GM18511 (cell line): ENCODE measurements around the gene SYPL1.

Experiments used
- ATAC-seq: cut with Tn5 transposase; IDR thresholded peaks from one replicate; pipeline ENCODE4 v1.9.1; 2021; ENCODE audit warnings: mild to moderate bottlenecking, moderate library complexity; ENCODE audit not compliant: unreplicated experiment

SYPL1 gene

GRCh38 chr7:106122713-106123112 is 10.6 kb upstream of the SYPL1 start:
- ATAC-seq = no peak

DNA sequence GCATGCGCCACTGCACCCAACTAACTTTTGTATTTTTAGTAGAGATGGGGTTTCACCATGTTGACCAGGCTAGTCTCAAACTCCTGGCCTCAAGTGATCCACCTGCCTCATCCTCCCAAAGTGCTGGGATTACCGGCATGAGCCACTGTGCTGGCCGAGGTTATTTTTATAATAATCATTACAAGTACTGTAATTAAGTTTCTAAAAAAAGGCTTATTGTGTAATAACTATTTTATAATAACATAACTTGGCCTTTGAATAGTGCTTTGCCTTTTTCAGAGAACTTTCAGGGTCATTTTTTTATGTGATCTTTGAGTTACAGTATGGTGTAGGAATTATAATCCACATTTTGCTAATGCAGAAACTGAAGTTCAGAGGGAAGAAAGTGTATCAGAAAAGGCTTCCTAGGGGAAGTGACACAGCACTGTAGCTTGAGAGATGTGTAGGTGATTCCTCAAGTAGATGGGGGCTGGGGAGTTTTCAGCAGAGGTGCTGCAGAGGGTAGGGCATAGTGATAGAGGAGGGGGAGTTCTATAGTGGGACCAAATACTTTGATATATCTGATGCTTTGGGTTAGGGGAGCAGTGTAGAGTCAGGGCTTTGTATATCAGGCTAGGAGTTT is 9.2 kb upstream of the SYPL1 start:
- no peak for ATAC-seq

DNA sequence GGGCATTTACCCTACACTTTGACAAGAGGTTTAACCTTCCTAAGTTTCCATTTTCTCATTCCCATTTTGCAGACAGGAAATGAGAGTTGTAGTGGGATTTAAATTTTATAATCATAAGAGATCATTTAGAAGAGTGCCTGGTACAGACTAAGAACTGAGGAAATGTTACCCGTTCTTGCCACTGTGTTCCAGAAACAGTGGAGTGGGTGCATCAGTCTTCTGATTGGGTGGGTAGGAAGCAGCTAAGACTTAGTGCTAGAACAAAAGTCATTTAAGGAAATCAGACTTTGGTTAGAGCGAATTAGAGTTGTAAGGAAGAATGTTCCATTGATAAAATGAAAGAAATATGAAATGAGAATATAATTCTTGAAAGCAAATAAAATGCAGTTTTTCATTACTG is 8.4 kb upstream of the SYPL1 start:
- ATAC-seq = no peak

GRCh38 chr7:106119719-106120118 is 7.6 kb upstream of the SYPL1 start:
- no peak for ATAC-seq

GRCh38 chr7:106117786-106118544 is 5.9 kb upstream of the SYPL1 start:
- ATAC-seq = no peak

- no peak for ATAC-seq
These were observed 4.1 kb upstream of the SYPL1 start for GRCh38 chr7:106116161-106116704.

GRCh38 chr7:106114716-106115383 is 2.7 kb upstream of the SYPL1 start:
- no peak for ATAC-seq

- no peak for ATAC-seq
These were observed 885 bp upstream of the SYPL1 start for GRCh38 chr7:106112972-106113421.

DNA sequence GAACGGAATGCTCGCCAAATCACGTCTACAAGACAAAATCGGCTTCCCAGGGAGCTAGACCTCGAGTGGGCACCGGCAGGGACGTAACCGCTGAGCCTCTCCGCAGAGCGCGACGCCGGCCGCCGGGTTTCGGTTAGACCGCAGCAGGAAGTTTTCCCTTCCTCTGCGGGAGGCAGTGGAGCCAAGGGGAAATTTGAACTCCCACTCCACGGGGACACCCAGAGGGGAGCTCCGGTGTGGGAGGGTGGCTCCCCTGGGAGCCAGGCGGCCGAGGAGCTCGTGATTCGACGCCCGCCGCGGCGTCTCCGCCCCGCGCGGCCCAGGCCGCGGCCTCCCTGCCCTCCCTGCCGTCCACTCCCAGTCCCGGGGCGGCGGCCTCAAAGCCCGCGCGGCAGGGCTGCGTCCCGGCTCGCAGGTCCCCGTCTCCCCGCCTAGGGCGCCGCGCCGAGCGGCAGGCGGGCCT is 426 bp downstream of the SYPL1 start:
- ATAC-seq = peak; percentile 34

- no peak for ATAC-seq
These were observed 1.0 kb downstream of the SYPL1 start for GRCh38 chr7:106110885-106111654.

DNA sequence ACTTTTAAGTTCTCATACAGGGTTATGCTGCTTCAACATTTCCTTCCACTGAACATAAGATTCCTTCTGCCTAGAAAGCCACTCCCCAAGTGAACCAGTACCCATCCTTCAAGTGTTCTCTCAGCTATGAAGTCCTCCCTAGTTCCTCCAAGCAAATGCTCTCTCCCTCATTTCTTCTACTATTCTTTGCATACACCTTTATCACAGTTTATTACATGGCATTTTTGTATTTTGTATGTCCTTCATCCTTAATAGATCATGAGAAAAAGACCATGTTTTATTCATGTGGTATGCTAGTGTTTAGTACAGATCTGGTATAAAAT is 1.9 kb downstream of the SYPL1 start:
- no peak for ATAC-seq

DNA sequence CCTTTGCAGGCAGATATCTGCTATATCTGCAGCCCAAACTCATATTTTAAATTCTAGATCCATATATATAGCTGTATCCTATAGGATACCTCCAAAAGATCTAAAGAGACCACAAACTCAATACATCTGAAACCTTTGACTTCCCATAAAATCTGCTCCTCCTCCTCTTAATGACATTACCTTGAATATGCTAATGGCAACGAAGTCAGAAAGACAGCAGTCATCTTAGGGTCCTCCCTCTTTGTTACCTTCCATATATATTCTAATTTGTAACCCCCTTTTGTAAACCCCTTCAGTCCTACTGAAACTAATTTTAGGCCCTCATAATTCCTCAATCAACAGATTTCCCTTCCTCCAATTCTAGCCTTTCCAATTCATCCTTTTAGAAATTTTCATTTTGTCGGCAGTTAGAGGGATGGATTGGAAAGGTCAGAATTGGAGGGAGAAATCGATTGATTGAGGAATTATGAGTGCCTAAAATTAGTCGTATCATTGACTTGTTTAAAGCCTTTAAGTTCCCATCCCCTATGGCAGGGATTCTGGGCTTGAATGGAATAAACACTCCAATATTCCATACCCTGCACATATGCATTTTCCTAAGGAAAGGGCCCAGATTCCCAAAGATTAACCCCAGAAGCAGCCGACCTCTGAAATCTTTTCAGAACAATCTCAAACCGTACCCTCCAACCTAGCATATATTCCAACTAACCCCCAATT is 2.4 kb downstream of the SYPL1 start:
- no peak for ATAC-seq

DNA sequence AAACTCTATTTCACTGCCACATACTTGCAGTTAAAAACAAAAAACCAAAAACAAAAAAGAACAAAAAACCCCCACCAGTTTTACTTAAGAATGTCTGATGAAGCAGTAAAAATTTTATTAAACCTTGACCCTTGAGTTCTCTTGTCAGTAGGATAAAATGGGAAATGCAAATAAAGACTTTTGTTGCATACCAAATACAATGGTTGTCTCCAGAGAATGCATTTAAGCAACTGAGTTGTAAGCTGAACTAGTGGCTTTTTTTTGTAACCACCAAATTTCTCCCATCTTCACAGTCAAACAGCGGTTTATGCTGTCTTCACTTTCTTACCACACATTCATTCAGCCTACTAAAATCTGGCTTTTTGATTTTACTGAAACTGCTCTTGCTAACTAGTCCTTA is 3.1 kb downstream of the SYPL1 start:
- no peak for ATAC-seq

GRCh38 chr7:106104721-106105260 is 7.3 kb downstream of the SYPL1 start:
- ATAC-seq = no peak

DNA sequence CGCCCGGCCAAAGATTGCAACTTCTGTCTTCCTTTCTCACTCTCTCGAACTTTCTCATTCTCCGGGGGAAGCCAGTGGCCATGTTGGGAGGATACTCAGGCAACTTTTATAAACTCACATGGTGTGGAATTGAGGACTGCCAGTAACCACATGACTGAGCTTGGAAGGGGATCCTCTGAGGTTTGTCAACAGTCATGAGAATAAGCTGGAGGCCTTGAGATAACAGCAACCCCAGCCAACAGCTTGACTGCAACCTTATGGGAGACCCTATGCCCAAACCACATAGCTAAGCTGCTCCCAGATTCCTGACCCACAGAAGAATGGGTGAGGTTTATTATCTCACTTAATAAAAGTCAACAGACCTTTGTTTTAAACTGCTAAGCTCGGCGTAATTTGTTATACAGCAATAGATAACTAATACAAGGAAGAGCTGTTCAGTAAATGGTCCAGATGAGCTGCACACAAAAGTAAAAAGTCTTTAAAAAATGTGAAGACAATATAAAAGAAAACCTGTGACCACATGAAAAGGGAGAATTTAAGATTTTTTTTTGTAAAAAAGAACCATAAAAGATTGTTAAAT is 9.6 kb downstream of the SYPL1 start:
- no peak for ATAC-seq

- ATAC-seq = no peak
These were observed 10.4 kb downstream of the SYPL1 start for GRCh38 chr7:106101726-106102125.

DNA sequence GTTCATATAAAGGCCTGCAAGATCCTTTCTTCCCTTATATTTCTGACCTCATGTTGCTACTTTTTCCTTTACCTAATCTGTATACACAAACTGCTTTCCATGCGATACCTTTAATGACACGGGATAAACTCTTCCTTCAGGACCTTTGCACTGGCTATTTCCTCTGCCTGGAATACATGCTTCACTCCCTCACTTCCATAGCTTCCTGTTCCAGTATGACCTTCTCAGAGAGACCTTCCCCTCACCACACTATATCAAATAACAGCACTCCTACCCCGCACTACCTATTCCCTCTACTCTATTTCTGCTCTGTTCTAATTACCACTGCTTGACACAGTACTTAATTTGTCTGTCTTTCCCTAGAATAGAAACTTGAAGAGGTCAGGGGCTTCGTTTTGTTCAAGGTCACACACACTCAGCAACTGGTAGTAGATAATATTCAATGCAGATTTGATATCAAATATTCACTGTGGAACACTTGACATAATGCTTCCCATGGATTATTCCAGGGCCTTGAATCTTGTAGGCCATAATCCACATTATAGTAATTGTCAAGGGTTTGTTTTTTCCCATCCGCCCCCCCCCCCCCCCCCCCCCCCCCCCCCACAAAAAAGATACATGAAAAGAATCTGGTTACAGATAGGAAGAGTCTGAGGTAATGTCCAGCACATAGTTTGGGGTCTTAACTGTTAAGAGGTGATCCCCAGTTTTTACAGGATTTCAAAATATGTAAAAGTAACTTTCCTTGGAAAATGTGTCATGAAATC is 11.1 kb downstream of the SYPL1 start:
- ATAC-seq = no peak

DNA sequence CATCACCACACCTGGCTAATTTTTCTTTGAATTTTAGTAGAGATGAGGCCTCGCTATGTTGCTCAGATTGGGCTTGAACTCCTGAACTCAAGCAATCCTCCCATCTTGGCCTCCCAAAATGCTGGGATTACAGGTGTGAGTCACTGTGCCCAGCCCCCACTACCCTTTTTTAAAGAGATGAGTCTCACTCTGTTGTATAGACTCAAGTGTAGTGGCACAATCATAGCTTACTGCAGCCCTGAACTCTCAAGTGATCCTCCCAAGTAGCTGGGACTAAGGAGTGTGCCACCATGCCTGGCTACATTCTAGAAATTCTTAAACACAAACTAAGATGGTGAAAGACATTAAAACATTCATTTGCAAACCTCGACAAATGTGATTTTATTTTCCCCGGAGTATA is 12.6 kb downstream of the SYPL1 start:
- no peak for ATAC-seq

DNA sequence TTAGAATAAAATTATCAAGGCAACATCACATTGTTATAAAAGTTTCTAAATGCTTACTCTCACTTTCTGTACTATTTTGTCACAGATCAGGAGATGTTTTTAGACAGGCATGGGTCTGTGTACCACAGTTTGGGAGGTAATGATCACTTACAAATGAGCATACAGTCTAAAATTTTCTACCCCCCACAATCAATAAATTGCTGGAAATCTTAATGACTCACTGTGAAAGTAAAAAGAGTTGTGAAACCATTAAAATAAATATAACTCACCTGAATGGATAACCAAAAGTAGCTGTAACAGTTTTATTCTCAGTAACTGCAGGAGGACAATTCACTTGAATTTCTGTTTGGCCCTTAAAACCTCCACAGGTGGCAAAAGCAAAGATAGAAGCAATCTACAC is 13.2 kb downstream of the SYPL1 start:
- no peak for ATAC-seq
